HepG2 (cell line): ENCODE measurements around the gene DTD2. TPM values are rescaled to one million over a fixed set of nuclear protein-coding genes. Genes with fewer than 3 reads are reported as not detected.

Experiments used
- GZF1 ChIP-seq: sonication (generic); formaldehyde crosslinking; IDR thresholded peaks from 2 replicates; pipeline ENCODE4 v1.5.1; 2020; ENCODE audit warnings: mild to moderate bottlenecking, missing genetic modification reagents
- HHEX ChIP-seq: IDR thresholded peaks from 2 replicates; pipeline ENCODE4 v1.6.1; 2016; ENCODE audit warnings: control low read depth
- HOXA3 ChIP-seq: sonication (generic); formaldehyde crosslinking; IDR thresholded peaks from 2 replicates; pipeline ENCODE4 v1.5.0; 2020; ENCODE audit warnings: missing genetic modification reagents
- KLF13 ChIP-seq: sonication (generic); formaldehyde crosslinking; IDR thresholded peaks from 2 replicates; pipeline ENCODE4 v1.4.0; 2020; ENCODE audit warnings: mild to moderate bottlenecking, missing genetic modification reagents
- MAFG ChIP-seq: sonication (generic); formaldehyde crosslinking; IDR thresholded peaks from 2 replicates; pipeline ENCODE4 v1.5.1; 2020; ENCODE audit warnings: mild to moderate bottlenecking, missing genetic modification reagents
- MAFK ChIP-seq, 2 experiments: IDR thresholded peaks in 1 of 2; conservative IDR thresholded peaks in 1 of 2; 2 replicates each; pipeline ENCODE4 v1.6.1; 2011; ENCODE audit warnings: improper control_type of control experiment in 2 of 2, low read length in 2 of 2
- POLR2AphosphoS5 ChIP-seq: IDR thresholded peaks from 2 replicates; pipeline ENCODE4 v1.6.1; 2012; ENCODE audit warnings: low read depth, low read length
- SALL2 ChIP-seq: sonication (generic); formaldehyde crosslinking; IDR thresholded peaks from 2 replicates; pipeline ENCODE4 v1.8.1; 2023; ENCODE audit warnings: mild to moderate bottlenecking, missing genetic modification reagents, inconsistent platforms
- SIX1 ChIP-seq: sonication (generic); formaldehyde crosslinking; IDR thresholded peaks from 2 replicates; pipeline ENCODE4 v1.4.0; 2020; ENCODE audit warnings: missing genetic modification reagents, borderline replicate concordance
- TMF1 ChIP-seq: sonication (generic); formaldehyde crosslinking; IDR thresholded peaks from 2 replicates; pipeline ENCODE4 v1.8.1; 2022; ENCODE audit warnings: low read depth, missing genetic modification reagents
- ZKSCAN8 ChIP-seq: IDR thresholded peaks from 2 replicates; pipeline ENCODE4 v1.6.1; 2016; ENCODE audit warnings: borderline replicate concordance, missing genetic modification reagents, missing compliant biosample characterization
- ZMAT3 ChIP-seq: sonication (generic); formaldehyde crosslinking; conservative IDR thresholded peaks from 2 replicates; pipeline ENCODE4 v1.7.0; 2021; ENCODE audit warnings: missing genetic modification reagents
- ZMYM4 ChIP-seq: sonication (generic); formaldehyde crosslinking; IDR thresholded peaks from 2 replicates; pipeline ENCODE4 v1.8.1; 2023; ENCODE audit warnings: mild to moderate bottlenecking, missing genetic modification reagents
- ZNF605 ChIP-seq: sonication (generic); formaldehyde crosslinking; IDR thresholded peaks from 2 replicates; pipeline ENCODE4 v1.8.0; 2022; ENCODE audit warnings: mild to moderate bottlenecking, missing genetic modification reagents
- ZNF629 ChIP-seq: sonication (generic); formaldehyde crosslinking; conservative IDR thresholded peaks from 2 replicates; pipeline ENCODE4 v1.5.0; 2020; ENCODE audit warnings: missing genetic modification reagents
- ZNF883 ChIP-seq: sonication (generic); formaldehyde crosslinking; IDR thresholded peaks from 2 replicates; pipeline ENCODE4 v1.5.1; 2020; ENCODE audit warnings: mild to moderate bottlenecking, missing genetic modification reagents; ENCODE audit errors: not compliant biosample characterization
- ZSCAN9 ChIP-seq: IDR thresholded peaks from 2 replicates; pipeline ENCODE4 v1.6.1; 2016; ENCODE audit warnings: borderline replicate concordance
- polyA plus RNA-seq, 8 experiments: library from polyadenylated mRNA; depleted of rRNA in 3 of 8; stranded (reverse) in 7 of 8; unstranded in 1 of 8; fragments of >200 nt; fragmentation: Illumina TruSeq in 4 of 8; extraction: Trizol in 4 of 8; gene quantifications; 2 replicates each; pipeline versions ENCODE4 v1.2.1 to v1.2.3, GENCODE V29; 2011 to 2016; ENCODE audit warnings: low read depth in 4 of 8, missing spikeins in 1 of 8, mixed read lengths in 1 of 8; ENCODE audit not compliant: insufficient read depth in 1 of 8
- total RNA-seq, 5 experiments: library from RNA; depleted of rRNA; stranded (reverse); fragments of >200 nt; fragmentation: Illumina TruSeq; extraction: Trizol; gene quantifications; 2 replicates each; pipeline ENCODE4 v1.2.3, GENCODE V29; 2016; ENCODE audit warnings: low read depth in 1 of 5
- TF ChIP-seq, protein P1 (sequence below), 2 experiments: fragments of 450-650 bp in 1 of 2; sonication (generic) in 1 of 2; formaldehyde crosslinking; IDR thresholded peaks; 2 replicates each; pipeline versions ENCODE4 v1.5.0 to v1.8.0; 2020 to 2022; ENCODE audit warnings: mild to moderate bottlenecking in 1 of 2, missing genetic modification reagents in 1 of 2
- TF ChIP-seq, protein P2 (sequence below): IDR thresholded peaks from 2 replicates; pipeline ENCODE4 v1.6.1; 2012; ENCODE audit warnings: low read length, improper control_type of control experiment
- TF ChIP-seq, protein P3 (sequence below): IDR thresholded peaks from 2 replicates; pipeline ENCODE4 v1.6.1; 2016; ENCODE audit warnings: missing compliant biosample characterization, missing genetic modification reagents, borderline replicate concordance
- TF ChIP-seq, protein P4 (sequence below): sonication (generic); formaldehyde crosslinking; IDR thresholded peaks from 2 replicates; pipeline ENCODE4 v1.5.1; 2020; ENCODE audit warnings: missing genetic modification reagents, mild to moderate bottlenecking, borderline replicate concordance

Gene DTD2
- total and polyA plus RNA-seq, 2 of the 13 experiments (the other 11 are each of a cell fraction or from before 2014, with no cell fraction given) = 22.3 to 49.8 TPM

DNA sequence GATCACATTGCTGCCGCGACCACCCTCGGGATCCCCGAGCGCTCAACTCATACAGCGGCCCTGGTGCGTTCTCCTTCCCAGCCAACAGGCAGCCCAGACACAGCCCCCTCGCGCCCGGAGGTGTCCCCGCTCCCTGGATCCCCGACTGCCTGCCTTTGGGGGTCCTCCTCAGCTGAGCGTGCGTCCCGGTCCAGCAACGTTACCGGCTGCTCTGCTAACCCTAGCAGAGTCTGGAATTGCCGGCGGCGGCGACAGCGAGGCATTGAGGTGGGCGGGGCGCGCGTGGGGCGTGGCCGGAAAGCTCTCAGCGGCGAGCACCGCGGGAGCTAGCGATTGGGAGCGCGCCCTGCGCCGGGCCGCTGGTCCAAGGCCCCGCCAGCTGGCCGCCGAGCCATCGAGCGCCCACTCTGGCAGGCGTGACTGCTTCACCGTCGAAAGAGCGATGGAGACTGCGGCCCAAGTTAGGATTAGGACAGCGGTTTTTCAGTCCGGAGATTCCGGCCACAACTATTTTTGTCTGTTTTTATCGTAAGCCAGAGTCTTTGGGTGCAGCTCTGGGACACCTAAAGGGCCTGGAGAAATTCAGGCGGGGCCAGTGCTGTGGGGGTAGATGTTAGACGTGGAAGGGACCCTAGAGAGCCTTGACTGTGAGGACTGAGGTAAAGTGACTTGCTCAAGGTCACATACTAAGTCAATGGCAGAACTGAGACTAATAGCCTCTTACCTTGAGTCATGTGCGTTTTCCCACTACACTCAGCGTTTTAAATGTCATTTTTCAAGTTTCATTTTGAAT is 36.8 kb downstream of the DTD2 start, which contains the start of gene HEATR5A (continued):
- peak; percentile 97 for TF ChIP-seq TMF1 (CRISPR knock-in tag)
- TF ChIP-seq MAFG (CRISPR knock-in tag) = no peak
- peak; percentile 97 for TF ChIP-seq ZKSCAN8 (CRISPR knock-in tag)
- peak; percentile 25 to 62 for TF ChIP-seq MAFK (conservative IDR thresholded peaks at IDR 0.05 in 1 of 2, IDR thresholded peaks at IDR 0.05 in 1 of 2; ENCODE audit: low read length in 2 of 2)
- TF ChIP-seq KLF13 = peak; percentile 99
- peak; percentile 99 for TF ChIP-seq ZMAT3 (CRISPR knock-in tag)
- TF ChIP-seq, protein P1, sequence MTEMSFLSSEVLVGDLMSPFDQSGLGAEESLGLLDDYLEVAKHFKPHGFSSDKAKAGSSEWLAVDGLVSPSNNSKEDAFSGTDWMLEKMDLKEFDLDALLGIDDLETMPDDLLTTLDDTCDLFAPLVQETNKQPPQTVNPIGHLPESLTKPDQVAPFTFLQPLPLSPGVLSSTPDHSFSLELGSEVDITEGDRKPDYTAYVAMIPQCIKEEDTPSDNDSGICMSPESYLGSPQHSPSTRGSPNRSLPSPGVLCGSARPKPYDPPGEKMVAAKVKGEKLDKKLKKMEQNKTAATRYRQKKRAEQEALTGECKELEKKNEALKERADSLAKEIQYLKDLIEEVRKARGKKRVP (CRISPR knock-in tag; IDR thresholded peaks at IDR 0.05) = peak; percentile 41 to 92; a peak in 3 of 4 replicates
- peak; percentile 57 for TF ChIP-seq HHEX (CRISPR knock-in tag)
- TF ChIP-seq POLR2AphosphoS5 = peak; percentile 100
- TF ChIP-seq, protein P2, sequence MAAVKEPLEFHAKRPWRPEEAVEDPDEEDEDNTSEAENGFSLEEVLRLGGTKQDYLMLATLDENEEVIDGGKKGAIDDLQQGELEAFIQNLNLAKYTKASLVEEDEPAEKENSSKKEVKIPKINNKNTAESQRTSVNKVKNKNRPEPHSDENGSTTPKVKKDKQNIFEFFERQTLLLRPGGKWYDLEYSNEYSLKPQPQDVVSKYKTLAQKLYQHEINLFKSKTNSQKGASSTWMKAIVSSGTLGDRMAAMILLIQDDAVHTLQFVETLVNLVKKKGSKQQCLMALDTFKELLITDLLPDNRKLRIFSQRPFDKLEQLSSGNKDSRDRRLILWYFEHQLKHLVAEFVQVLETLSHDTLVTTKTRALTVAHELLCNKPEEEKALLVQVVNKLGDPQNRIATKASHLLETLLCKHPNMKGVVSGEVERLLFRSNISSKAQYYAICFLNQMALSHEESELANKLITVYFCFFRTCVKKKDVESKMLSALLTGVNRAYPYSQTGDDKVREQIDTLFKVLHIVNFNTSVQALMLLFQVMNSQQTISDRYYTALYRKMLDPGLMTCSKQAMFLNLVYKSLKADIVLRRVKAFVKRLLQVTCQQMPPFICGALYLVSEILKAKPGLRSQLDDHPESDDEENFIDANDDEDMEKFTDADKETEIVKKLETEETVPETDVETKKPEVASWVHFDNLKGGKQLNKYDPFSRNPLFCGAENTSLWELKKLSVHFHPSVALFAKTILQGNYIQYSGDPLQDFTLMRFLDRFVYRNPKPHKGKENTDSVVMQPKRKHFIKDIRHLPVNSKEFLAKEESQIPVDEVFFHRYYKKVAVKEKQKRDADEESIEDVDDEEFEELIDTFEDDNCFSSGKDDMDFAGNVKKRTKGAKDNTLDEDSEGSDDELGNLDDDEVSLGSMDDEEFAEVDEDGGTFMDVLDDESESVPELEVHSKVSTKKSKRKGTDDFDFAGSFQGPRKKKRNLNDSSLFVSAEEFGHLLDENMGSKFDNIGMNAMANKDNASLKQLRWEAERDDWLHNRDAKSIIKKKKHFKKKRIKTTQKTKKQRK = no peak
- peak; percentile 99 for TF ChIP-seq SALL2 (CRISPR knock-in tag)
- peak; percentile 99 for TF ChIP-seq ZNF883
- TF ChIP-seq, protein P3, sequence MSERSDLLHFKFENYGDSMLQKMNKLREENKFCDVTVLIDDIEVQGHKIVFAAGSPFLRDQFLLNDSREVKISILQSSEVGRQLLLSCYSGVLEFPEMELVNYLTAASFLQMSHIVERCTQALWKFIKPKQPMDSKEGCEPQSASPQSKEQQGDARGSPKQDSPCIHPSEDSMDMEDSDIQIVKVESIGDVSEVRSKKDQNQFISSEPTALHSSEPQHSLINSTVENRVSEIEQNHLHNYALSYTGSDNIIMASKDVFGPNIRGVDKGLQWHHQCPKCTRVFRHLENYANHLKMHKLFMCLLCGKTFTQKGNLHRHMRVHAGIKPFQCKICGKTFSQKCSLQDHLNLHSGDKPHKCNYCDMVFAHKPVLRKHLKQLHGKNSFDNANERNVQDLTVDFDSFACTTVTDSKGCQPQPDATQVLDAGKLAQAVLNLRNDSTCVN = peak; percentile 90
- peak; percentile 48; the same call in 1 of the 2 replicates for TF ChIP-seq SIX1 (CRISPR knock-in tag)
- TF ChIP-seq ZNF629 = 0 out of 2 replicates have a peak, but pooled peaks have one; percentile 37
- TF ChIP-seq, protein P4, sequence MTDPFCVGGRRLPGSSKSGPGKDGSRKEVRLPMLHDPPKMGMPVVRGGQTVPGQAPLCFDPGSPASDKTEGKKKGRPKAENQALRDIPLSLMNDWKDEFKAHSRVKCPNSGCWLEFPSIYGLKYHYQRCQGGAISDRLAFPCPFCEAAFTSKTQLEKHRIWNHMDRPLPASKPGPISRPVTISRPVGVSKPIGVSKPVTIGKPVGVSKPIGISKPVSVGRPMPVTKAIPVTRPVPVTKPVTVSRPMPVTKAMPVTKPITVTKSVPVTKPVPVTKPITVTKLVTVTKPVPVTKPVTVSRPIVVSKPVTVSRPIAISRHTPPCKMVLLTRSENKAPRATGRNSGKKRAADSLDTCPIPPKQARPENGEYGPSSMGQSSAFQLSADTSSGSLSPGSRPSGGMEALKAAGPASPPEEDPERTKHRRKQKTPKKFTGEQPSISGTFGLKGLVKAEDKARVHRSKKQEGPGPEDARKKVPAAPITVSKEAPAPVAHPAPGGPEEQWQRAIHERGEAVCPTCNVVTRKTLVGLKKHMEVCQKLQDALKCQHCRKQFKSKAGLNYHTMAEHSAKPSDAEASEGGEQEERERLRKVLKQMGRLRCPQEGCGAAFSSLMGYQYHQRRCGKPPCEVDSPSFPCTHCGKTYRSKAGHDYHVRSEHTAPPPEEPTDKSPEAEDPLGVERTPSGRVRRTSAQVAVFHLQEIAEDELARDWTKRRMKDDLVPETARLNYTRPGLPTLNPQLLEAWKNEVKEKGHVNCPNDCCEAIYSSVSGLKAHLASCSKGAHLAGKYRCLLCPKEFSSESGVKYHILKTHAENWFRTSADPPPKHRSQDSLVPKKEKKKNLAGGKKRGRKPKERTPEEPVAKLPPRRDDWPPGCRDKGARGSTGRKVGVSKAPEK = peak; percentile 64; the same call in 1 of the 2 replicates
- peak; percentile 100 for TF ChIP-seq ZMYM4 (CRISPR knock-in tag)
- peak; percentile 98 for TF ChIP-seq ZNF605 (CRISPR knock-in tag)
- TF ChIP-seq HOXA3 (CRISPR knock-in tag) = peak; percentile 96
- TF ChIP-seq ZSCAN9 = peak; percentile 97
- TF ChIP-seq GZF1 (CRISPR knock-in tag) = peak; percentile 89
